Spinal cord (tissue), 10 donors: ENCODE measurements around the gene SH3BP4. TPM values are rescaled to one million over a fixed set of nuclear protein-coding genes. Genes with fewer than 3 reads are reported as not detected.

Source experiments
- DNase-seq, 6 donors: peaks; one replicate each; pipeline versions ENCODE4 v3.0.0 to v3.0.0-alpha.2; 2013 to 2015; ENCODE audit warnings: low spot score in 6 of 6, low read depth in 4 of 6
- H3K27ac ChIP-seq: one replicate; pipeline ENCODE4 v1.5.1; 2013; ENCODE audit warnings: low read depth, low read length, control low read depth
- H3K27me3 ChIP-seq: one replicate; pipeline ENCODE4 v1.6.1; 2013; ENCODE audit warnings: low read length; ENCODE audit not compliant: control insufficient read depth, insufficient read depth
- H3K36me3 ChIP-seq: one replicate; pipeline ENCODE4 v1.6.1; 2013; ENCODE audit warnings: low read length; ENCODE audit not compliant: control insufficient read depth, insufficient read depth
- H3K4me1 ChIP-seq: one replicate; pipeline ENCODE4 v1.6.1; 2013; ENCODE audit warnings: low read length; ENCODE audit not compliant: control insufficient read depth, insufficient read depth
- H3K4me3 ChIP-seq: one replicate; pipeline ENCODE4 v1.5.1; 2013; ENCODE audit warnings: low read depth, low read length, control low read depth
- H3K9me3 ChIP-seq: one replicate; pipeline ENCODE4 v1.6.1; 2013; ENCODE audit warnings: low read length; ENCODE audit not compliant: control insufficient read depth, insufficient read depth
- WGBS: methylation state at CpG from one replicate; pipeline ENCODE4 v1.1.5; 2013; ENCODE audit warnings: missing lambda C conversion rate; ENCODE audit not compliant: insufficient coverage; 5-methylcytosine and 5-hydroxymethylcytosine counted together
- polyA plus RNA-seq, 2 donors: library from polyadenylated mRNA; unstranded; fragments of 120-200 nt; gene quantifications; one replicate each; pipeline ENCODE4 v1.2.1, GENCODE V29; 2013; ENCODE audit not compliant: insufficient read length in 2 of 2
- total RNA-seq, 2 donors: library from RNA; depleted of rRNA in 1 of 2; stranded (reverse); fragments of 120-200 nt in 1 of 2; fragments of >200 nt in 1 of 2; gene quantifications; one replicate each; pipeline versions ENCODE4 v1.2.3 to v1.2.4, GENCODE V29; 2013 to 2014
- donor health status: healthy.

SH3BP4 gene
- total and polyA plus RNA-seq, 4 donors = 13.9 to 29.6 (median 27.0) TPM

GRCh38 chr2:234995332-234996068 lies 43.7 kb downstream of the SH3BP4 start:
- H3K27ac ChIP-seq = no peak overlapping the region
- no peaks in the 10 kb centered on the region for H3K9me3 ChIP-seq
- H3K27me3 ChIP-seq = no peaks in the 10 kb centered on the region
- no peak for DNase-seq
- H3K4me3 ChIP-seq = no peak overlapping the region
- peaks cover 60% of the 10 kb centered on the region for H3K4me1 ChIP-seq
- H3K36me3 ChIP-seq = peaks cover 45% of the 10 kb centered on the region
- 50% methylated on average over 16 of the region's 24 CpGs for WGBS

GRCh38 chr2:234996069-234996940 lies 44.5 kb downstream of the SH3BP4 start:
- 49% methylated on average over 16 of the region's 18 CpGs for WGBS
- H3K27me3 ChIP-seq = no peaks in the 10 kb centered on the region
- H3K4me3 ChIP-seq = no peak overlapping the region
- H3K27ac ChIP-seq = no peak overlapping the region
- H3K36me3 ChIP-seq = peaks cover 48% of the 10 kb centered on the region
- H3K4me1 ChIP-seq = peaks cover 60% of the 10 kb centered on the region
- no peaks in the 10 kb centered on the region for H3K9me3 ChIP-seq
- peak in 1 of 6 donors; percentile 40 for DNase-seq

GRCh38 chr2:234996941-234997270 lies 45.1 kb downstream of the SH3BP4 start:
- H3K9me3 ChIP-seq = no peaks in the 10 kb centered on the region
- 64% methylated on average over 9 of the region's 13 CpGs for WGBS
- H3K4me3 ChIP-seq = no peak overlapping the region
- no peaks in the 10 kb centered on the region for H3K27me3 ChIP-seq
- no peak for DNase-seq
- peaks cover 55% of the 10 kb centered on the region for H3K4me1 ChIP-seq
- no peak overlapping the region for H3K27ac ChIP-seq
- H3K36me3 ChIP-seq = peaks cover 50% of the 10 kb centered on the region

- no peaks in the 10 kb centered on the region for H3K9me3 ChIP-seq
- no peak for DNase-seq
- H3K4me3 ChIP-seq = no peak overlapping the region
- H3K36me3 ChIP-seq = peaks cover 52% of the 10 kb centered on the region
- no peaks in the 10 kb centered on the region for H3K27me3 ChIP-seq
- WGBS = 96% methylated on average over 7 of the region's 8 CpGs
- H3K4me1 ChIP-seq = peaks cover 50% of the 10 kb centered on the region
- no peak overlapping the region for H3K27ac ChIP-seq
Measured at GRCh38 chr2:234997389-234997788, 45.6 kb downstream of the SH3BP4 start.

- 65% methylated on average over 25 of the region's 29 CpGs for WGBS
- H3K4me1 ChIP-seq = peaks cover 40% of the 10 kb centered on the region
- H3K4me3 ChIP-seq = no peak overlapping the region
- H3K36me3 ChIP-seq = peaks cover 50% of the 10 kb centered on the region
- no peak overlapping the region for H3K27ac ChIP-seq
- peak in 1 of 6 donors; percentile 52 for DNase-seq
- no peaks in the 10 kb centered on the region for H3K27me3 ChIP-seq
- H3K9me3 ChIP-seq = no peaks in the 10 kb centered on the region
Measured at GRCh38 chr2:234998404-234999211, 46.8 kb downstream of the SH3BP4 start.

- no peak overlapping the region for H3K27ac ChIP-seq
- WGBS = 82% methylated on average over 10 of the region's 11 CpGs
- peaks cover 48% of the 10 kb centered on the region for H3K36me3 ChIP-seq
- no peaks in the 10 kb centered on the region for H3K27me3 ChIP-seq
- H3K9me3 ChIP-seq = no peaks in the 10 kb centered on the region
- no peak overlapping the region for H3K4me3 ChIP-seq
- DNase-seq = no peak
- H3K4me1 ChIP-seq = peaks cover 34% of the 10 kb centered on the region
Measured at GRCh38 chr2:234999740-235000425, 48.1 kb downstream of the SH3BP4 start.

- Histone ChIP-seq H3K36me3 (peaks cover 43% of the 10 kb centered on the region), H3K9me3 (no peaks in the 10 kb centered on the region), H3K27me3 (no peaks in the 10 kb centered on the region), H3K4me1 (peaks cover 34% of the 10 kb centered on the region), H3K4me3 (no peak overlapping the region), H3K27ac (no peak overlapping the region)
- WGBS = 92% methylated on average over 18 of the region's 20 CpGs
- no peak for DNase-seq
Measured at GRCh38 chr2:235000426-235001236, 48.8 kb downstream of the SH3BP4 start.

- no peak for DNase-seq
- no peak overlapping the region for H3K27ac ChIP-seq
- peaks cover 34% of the 10 kb centered on the region for H3K4me1 ChIP-seq
- H3K4me3 ChIP-seq = no peak overlapping the region
- no peaks in the 10 kb centered on the region for H3K27me3 ChIP-seq
- H3K9me3 ChIP-seq = no peaks in the 10 kb centered on the region
- 93% methylated on average over 24 of the region's 25 CpGs for WGBS
- H3K36me3 ChIP-seq = peaks cover 40% of the 10 kb centered on the region
Measured at GRCh38 chr2:235001237-235002133, 49.7 kb downstream of the SH3BP4 start.
